ENCODE data around the gene KRTAP4-3. TPM values are rescaled to one million over a fixed set of nuclear protein-coding genes. Genes with fewer than 3 reads are reported as not detected.
"Not testable (repeated sequence)": the region's sequence is repeated elsewhere in the genome, so short reads cannot be mapped to it uniquely, and the experiment has no call there.

Gene KRTAP4-3
- total RNA-seq, 2 donors from 2014 or later: not detected

DNA sequence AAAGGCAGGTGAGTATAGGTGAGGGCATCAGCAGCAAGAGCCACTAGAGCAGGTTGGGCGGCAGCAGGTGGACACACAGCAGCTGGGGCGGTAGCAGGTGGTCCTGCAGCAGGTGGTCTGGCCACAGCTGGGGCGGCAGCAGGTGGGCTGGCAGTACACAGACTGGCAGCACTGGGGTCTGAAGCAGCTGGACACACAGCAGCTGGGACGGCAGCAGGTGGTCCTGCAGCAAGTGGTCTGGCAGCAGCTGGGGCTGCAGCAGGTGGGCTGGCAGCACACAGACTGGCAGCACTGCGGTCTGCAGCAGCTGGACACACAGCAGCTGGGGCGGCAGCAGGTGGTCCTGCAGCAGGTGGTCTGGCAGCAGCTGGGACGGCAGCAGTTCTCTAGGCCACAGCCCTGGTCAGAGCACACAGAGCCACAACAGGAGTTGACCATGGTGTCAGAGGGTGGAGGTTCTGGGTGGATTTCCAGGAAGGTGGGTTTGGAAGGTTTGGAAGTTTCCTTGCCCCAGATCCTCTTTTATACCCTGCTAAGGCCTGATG, 9.8 kb upstream of the KRTAP4-3 start, which contains the start of gene KRTAP4-2:
Gene KRTAP4-2 (minus strand): TSS at position 495 of the 545 bp plus-strand sequence. CDS start 57 bp downstream, at position 438.
- no peak within 1 kb of the TSS for H3K4me3 Mint-ChIP-seq
- H3K9me3 Mint-ChIP-seq: no peaks in the 10 kb centered on the region
- H3K27me3 Mint-ChIP-seq: peaks cover 6 to 29% of the 10 kb centered on the region in 2 donors
- DNase-seq (ENCODE audit: low spot score) (no peak), ATAC-seq (no peak)
- H3K4me1 Mint-ChIP-seq (ENCODE audit: low read depth in 2 of 2): no peaks in the 10 kb centered on the region
- H3K27ac Mint-ChIP-seq: no peak within 1 kb of the TSS
- H3K36me3 Mint-ChIP-seq: no peaks in the 10 kb centered on the region

DNA sequence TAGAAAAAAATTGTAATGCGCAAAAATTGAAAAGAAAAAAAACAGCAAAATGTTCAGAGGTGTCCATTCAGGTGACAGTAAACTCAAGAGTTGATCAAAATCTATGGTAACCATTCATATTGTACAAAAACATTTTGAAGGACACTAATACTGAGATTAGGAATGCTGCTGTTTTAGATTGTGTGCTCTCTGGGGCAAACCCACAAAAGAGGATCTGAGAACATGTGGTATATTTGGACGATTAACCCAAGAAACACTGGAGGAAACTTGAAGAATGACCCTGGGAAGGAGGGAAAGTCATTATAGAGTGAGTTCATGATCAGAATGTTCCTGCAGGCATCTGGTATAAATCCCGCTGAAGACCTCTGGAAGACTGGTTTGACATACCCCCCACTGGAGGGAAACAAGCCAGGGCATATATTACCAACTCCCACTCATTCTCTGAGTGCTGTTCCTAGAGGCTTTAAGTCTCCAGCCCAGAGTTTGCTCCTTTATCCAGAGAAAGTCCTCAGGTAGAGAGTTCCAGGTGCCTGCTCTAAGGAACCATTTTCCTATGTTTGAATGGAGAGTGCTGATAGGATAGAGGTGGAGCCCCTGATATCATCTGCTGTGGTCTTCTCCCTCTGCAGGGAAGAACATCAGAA, 8.8 kb upstream of the KRTAP4-3 start:
- H3K27ac Mint-ChIP-seq: no peak overlapping the region
- DNase-seq (ENCODE audit: low spot score): no peak
- no peak for ATAC-seq

GRCh38 chr17:41171886-41172285, 3.9 kb upstream of the KRTAP4-3 start:
- no peaks in the 10 kb centered on the region for H3K4me1 Mint-ChIP-seq (ENCODE audit: low read depth in 2 of 2)
- H3K9me3 Mint-ChIP-seq: no peaks in the 10 kb centered on the region
- no peak overlapping the region for H3K27ac Mint-ChIP-seq
- H3K4me3 Mint-ChIP-seq: no peak overlapping the region
- H3K36me3 Mint-ChIP-seq: no peaks in the 10 kb centered on the region
- ATAC-seq: no peak
- DNase-seq (ENCODE audit: low spot score): no peak
- peaks cover 11 to 24% of the 10 kb centered on the region in 2 donors for H3K27me3 Mint-ChIP-seq

More for the DNA sequence above, 8.8 kb upstream of the KRTAP4-3 start:
- Mint-ChIP-seq H3K4me3 (no peak overlapping the region), H3K27me3 (peaks cover 7 to 31% of the 10 kb centered on the region in 2 donors), H3K4me1 (ENCODE audit: low read depth in 2 of 2) (no peaks in the 10 kb centered on the region), H3K36me3 (no peaks in the 10 kb centered on the region), H3K9me3 (no peaks in the 10 kb centered on the region)

- peaks cover 15 to 16% of the 10 kb centered on the region in 2 donors for H3K27me3 Mint-ChIP-seq
- ATAC-seq (no peak), DNase-seq (ENCODE audit: low spot score) (no peak)
- no peaks in the 10 kb centered on the region for H3K36me3 Mint-ChIP-seq
- no peaks in the 10 kb centered on the region for H3K4me1 Mint-ChIP-seq (ENCODE audit: low read depth in 2 of 2)
- H3K27ac Mint-ChIP-seq: no peak overlapping the region
- H3K9me3 Mint-ChIP-seq: no peaks in the 10 kb centered on the region
- H3K4me3 Mint-ChIP-seq: no peak overlapping the region
Measured at GRCh38 chr17:41167561-41167960, 460 bp downstream of the KRTAP4-3 start.

GRCh38 chr17:41163828-41164227, 4.2 kb downstream of the KRTAP4-3 start:
- no peaks in the 10 kb centered on the region for H3K9me3 Mint-ChIP-seq
- no peak overlapping the region for H3K27ac Mint-ChIP-seq
- ATAC-seq (no peak), DNase-seq (ENCODE audit: low spot score) (no peak)
- no peak overlapping the region for H3K4me3 Mint-ChIP-seq
- peaks cover 10 to 12% of the 10 kb centered on the region in 2 donors for H3K27me3 Mint-ChIP-seq
- no peaks in the 10 kb centered on the region for H3K36me3 Mint-ChIP-seq
- no peaks in the 10 kb centered on the region for H3K4me1 Mint-ChIP-seq (ENCODE audit: low read depth in 2 of 2)

DNA sequence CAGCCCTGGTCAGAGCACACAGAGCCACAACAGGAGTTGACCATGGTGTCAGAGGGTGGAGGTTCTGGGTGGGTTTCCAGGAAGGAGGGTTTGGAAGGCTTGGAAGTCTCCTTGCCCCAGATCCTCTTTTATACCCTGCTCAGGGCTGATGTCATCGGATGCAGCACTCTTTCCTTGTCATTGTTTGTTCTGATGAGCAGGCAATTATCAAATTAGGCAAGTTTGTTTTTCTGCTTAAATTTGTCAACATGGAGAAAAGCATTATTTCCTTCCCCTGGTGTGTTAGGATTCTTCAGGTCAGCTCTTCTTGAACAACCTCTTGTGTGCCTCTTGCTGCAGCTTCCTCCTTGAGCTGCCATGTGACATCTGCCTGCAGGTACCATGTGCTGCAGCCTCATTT, 7.4 kb downstream of the KRTAP4-3 start, which contains the start of gene KRTAP4-4:
Gene KRTAP4-4 (minus strand): TSS at position 101 of the 400 bp plus-strand sequence. CDS start 57 bp downstream, at position 44.
- Mint-ChIP-seq H3K27me3 (peaks cover 27 to 41% of the 10 kb centered on the region in 2 donors), H3K9me3 (no peaks in the 10 kb centered on the region), H3K27ac (no peak within 1 kb of the TSS), H3K36me3 (no peaks in the 10 kb centered on the region), H3K4me3 (no peak within 1 kb of the TSS), H3K4me1 (ENCODE audit: low read depth in 2 of 2) (no peaks in the 10 kb centered on the region)
- DNase-seq (ENCODE audit: low spot score): no peak
- no peak for ATAC-seq

- H3K27ac Mint-ChIP-seq; H3K9me3 Mint-ChIP-seq; DNase-seq (ENCODE audit: low spot score); H3K36me3 Mint-ChIP-seq; ATAC-seq; H3K4me3 Mint-ChIP-seq; H3K4me1 Mint-ChIP-seq (ENCODE audit: low read depth in 2 of 2): not testable (repeated sequence)
- peaks cover 29 to 46% of the 10 kb centered on the region in 2 donors for H3K27me3 Mint-ChIP-seq
Measured at GRCh38 chr17:41160190-41160589, 7.8 kb downstream of the KRTAP4-3 start.

GRCh38 chr17:41153856-41154255, 14.2 kb downstream of the KRTAP4-3 start:
- Mint-ChIP-seq H3K9me3 (no peaks in the 10 kb centered on the region), H3K36me3 (no peaks in the 10 kb centered on the region), H3K27ac (no peak overlapping the region), H3K4me3 (no peak overlapping the region), H3K27me3 (peaks cover 34 to 62% of the 10 kb centered on the region in 2 donors), H3K4me1 (ENCODE audit: low read depth in 2 of 2) (no peaks in the 10 kb centered on the region)
- no peak for DNase-seq (ENCODE audit: low spot score)
- ATAC-seq: no peak

DNA sequence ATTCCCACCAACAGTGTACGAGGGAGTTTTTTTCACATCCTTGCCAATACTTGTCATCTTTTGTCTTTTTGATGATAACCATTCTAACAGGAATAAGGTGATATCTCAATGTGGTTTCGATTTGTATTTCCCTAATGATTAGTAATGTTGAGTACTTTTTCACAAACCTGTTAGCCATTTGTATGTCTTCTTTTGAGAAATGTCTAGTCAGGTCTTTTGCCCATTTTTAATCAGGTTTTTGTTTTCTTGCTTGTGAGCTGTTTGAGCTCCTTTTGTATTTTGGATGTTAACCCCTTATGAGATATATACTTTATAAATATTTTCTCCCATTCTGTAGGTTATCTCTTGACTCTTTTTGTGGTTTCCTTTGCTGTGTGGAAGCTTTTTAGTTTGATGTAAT, 16.5 kb downstream of the KRTAP4-3 start:
- H3K4me1 Mint-ChIP-seq (ENCODE audit: low read depth in 2 of 2): no peaks in the 10 kb centered on the region
- H3K27ac Mint-ChIP-seq: no peak overlapping the region
- peaks cover 32 to 54% of the 10 kb centered on the region in 2 donors for H3K27me3 Mint-ChIP-seq
- H3K9me3 Mint-ChIP-seq: no peaks in the 10 kb centered on the region
- H3K4me3 Mint-ChIP-seq: no peak overlapping the region
- DNase-seq (ENCODE audit: low spot score): no peak
- no peaks in the 10 kb centered on the region for H3K36me3 Mint-ChIP-seq
- ATAC-seq: no peak

- Mint-ChIP-seq H3K4me1 (ENCODE audit: low read depth in 2 of 2) (no peaks in the 10 kb centered on the region), H3K9me3 (no peaks in the 10 kb centered on the region), H3K27ac (no peak overlapping the region), H3K36me3 (no peaks in the 10 kb centered on the region), H3K27me3 (peaks cover 28 to 50% of the 10 kb centered on the region in 2 donors), H3K4me3 (no peak overlapping the region)
- ATAC-seq (no peak), DNase-seq (ENCODE audit: low spot score) (no peak)
Measured at GRCh38 chr17:41150026-41150425, 18.0 kb downstream of the KRTAP4-3 start.

DNA sequence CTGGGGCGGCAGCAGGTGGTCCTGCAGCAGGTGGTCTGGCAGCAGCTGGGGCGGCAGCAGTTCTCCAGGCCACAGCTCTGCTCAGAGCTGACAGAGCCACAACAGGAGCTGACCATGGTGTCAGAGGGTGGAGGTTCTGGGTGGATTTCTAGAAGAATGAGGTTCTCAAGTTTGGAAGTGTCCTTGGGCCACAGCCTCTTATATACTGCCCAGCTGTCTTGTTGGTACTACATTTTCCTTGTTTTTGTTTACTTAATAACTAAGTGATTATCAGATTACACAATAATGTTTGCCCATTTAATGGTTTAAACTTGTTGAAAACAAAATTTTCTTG, 18.4 kb downstream of the KRTAP4-3 start, which contains the start of gene KRTAP4-5:
Gene KRTAP4-5 (minus strand): TSS at position 174 of the 334 bp plus-strand sequence. CDS start 58 bp downstream, at position 116.
- Mint-ChIP-seq H3K36me3 (no peaks in the 10 kb centered on the region), H3K27ac (no peak within 1 kb of the TSS), H3K27me3 (peaks cover 28 to 49% of the 10 kb centered on the region in 2 donors), H3K4me3 (no peak within 1 kb of the TSS), H3K9me3 (no peaks in the 10 kb centered on the region), H3K4me1 (ENCODE audit: low read depth in 2 of 2) (no peaks in the 10 kb centered on the region)
- no peak for DNase-seq (ENCODE audit: low spot score)
- ATAC-seq: no peak

GRCh38 chr17:41148971-41149651, 18.9 kb downstream of the KRTAP4-3 start:
- not testable (repeated sequence) for H3K4me3 Mint-ChIP-seq; ATAC-seq; H3K9me3 Mint-ChIP-seq; H3K27ac Mint-ChIP-seq; H3K4me1 Mint-ChIP-seq (ENCODE audit: low read depth in 2 of 2); H3K36me3 Mint-ChIP-seq; DNase-seq (ENCODE audit: low spot score)
- H3K27me3 Mint-ChIP-seq: peaks cover 27 to 47% of the 10 kb centered on the region in 2 donors

DNA sequence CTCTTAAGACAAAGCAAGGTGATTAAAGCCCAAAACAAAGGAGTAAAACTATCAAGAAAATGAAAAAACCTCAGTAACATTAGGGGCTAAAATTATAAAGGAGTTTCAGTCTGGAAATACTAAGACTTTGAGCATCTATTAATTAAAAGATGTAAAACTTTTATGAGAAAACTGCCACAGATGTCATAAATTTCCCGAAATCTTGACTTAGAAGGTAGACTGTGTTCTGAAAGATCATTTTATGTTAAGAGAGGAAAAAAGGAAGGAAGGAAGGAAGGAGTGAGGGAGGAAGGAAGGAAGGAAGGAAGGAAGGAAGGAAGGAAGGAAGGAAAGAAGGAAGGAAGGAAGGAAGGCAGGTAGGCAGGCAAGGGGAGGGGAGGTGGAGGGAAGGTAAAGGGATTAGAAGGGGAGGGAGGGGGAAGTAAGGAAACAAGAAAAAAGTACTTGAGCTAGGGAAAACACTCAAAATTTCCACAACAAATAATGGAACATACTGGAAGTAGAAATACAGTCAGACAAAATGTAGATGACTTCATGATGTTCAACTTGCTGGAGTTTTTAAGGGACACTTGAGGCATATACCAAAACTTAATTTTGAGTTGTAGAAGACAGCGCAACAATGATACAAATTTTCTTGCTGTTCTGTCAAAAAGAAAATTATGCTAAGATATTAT, 20.4 kb downstream of the KRTAP4-3 start:
- no peak for ATAC-seq
- H3K4me3 Mint-ChIP-seq: no peak overlapping the region
- DNase-seq (ENCODE audit: low spot score): no peak

More for the DNA sequence above, 20.4 kb downstream of the KRTAP4-3 start:
- Mint-ChIP-seq H3K9me3 (peaks cover 5% of the 10 kb centered on the region), H3K27ac (no peak overlapping the region), H3K36me3 (peaks cover 10% of the 10 kb centered on the region), H3K4me1 (ENCODE audit: low read depth in 2 of 2) (no peaks in the 10 kb centered on the region), H3K27me3 (peaks cover 22 to 43% of the 10 kb centered on the region in 2 donors)
